Stimulated activated CD4-positive, alpha-beta T cell treated with anti-CD3 and anti-CD28 coated beads, Interleukin-1b, Interleukin-23, amount 100 ng/mL, for 24 hours (primary cell): ENCODE data around the gene TMCC2.
"Not testable (repeated sequence)": the region's sequence is repeated elsewhere in the genome, so short reads cannot be mapped to it uniquely, and the experiment has no call there.

Source experiments
- DNase-seq, 4 experiments: peaks; one replicate each; pipeline ENCODE4 v3.0.0-alpha.2; 2020; ENCODE audit warnings: low read depth in 4 of 4, low spot score in 1 of 4

TMCC2 gene

GRCh38 chr1:205211839-205212536, 15.8 kb upstream of the TMCC2 start:
- DNase-seq, result no peak

- no peak for DNase-seq
Measured at GRCh38 chr1:205214756-205215155, 13.0 kb upstream of the TMCC2 start.

- DNase-seq, result no peak
Measured at GRCh38 chr1:205216588-205216987, 11.2 kb upstream of the TMCC2 start.

- no peak for DNase-seq
Measured at GRCh38 chr1:205217418-205217817, 10.3 kb upstream of the TMCC2 start.

- no peak for DNase-seq
Measured at GRCh38 chr1:205220421-205220820, 7.3 kb upstream of the TMCC2 start.

GRCh38 chr1:205224736-205225135, 3.0 kb upstream of the TMCC2 start:
- DNase-seq, result no peak

GRCh38 chr1:205225901-205226765, 1.6 kb upstream of the TMCC2 start:
- no peak for DNase-seq

GRCh38 chr1:205226868-205227583, 720 bp upstream of the TMCC2 start:
- no peak for DNase-seq

GRCh38 chr1:205228093-205228521, 361 bp downstream of the TMCC2 start:
- DNase-seq, result no peak

- peak in 2 of 4 experiments; percentile 54 to 61 for DNase-seq
Measured at GRCh38 chr1:205229399-205229871, 1.7 kb downstream of the TMCC2 start.

- DNase-seq, result no peak
Measured at GRCh38 chr1:205229916-205230700, 2.4 kb downstream of the TMCC2 start.

GRCh38 chr1:205230982-205231381, 3.2 kb downstream of the TMCC2 start:
- DNase-seq, result no peak

GRCh38 chr1:205232127-205232820, 4.5 kb downstream of the TMCC2 start:
- DNase-seq, result no peak

- DNase-seq, result no peak
Measured at GRCh38 chr1:205232945-205233397, 5.2 kb downstream of the TMCC2 start.

GRCh38 chr1:205233986-205234385, 6.2 kb downstream of the TMCC2 start:
- not testable (repeated sequence) for DNase-seq

- DNase-seq, result no peak
Measured at GRCh38 chr1:205235951-205236350, 8.2 kb downstream of the TMCC2 start.

GRCh38 chr1:205236526-205236925, 8.8 kb downstream of the TMCC2 start:
- no peak for DNase-seq

- DNase-seq, result no peak
Measured at GRCh38 chr1:205236951-205237475, 9.3 kb downstream of the TMCC2 start.

- DNase-seq, result peak in 2 of 4 experiments; percentile 31 to 61
Measured at GRCh38 chr1:205237526-205238484, 10.1 kb downstream of the TMCC2 start.
